Adipocyte (in vitro differentiated cells): ENCODE measurements around the gene C14orf93.
"Not testable (repeated sequence)": the region's sequence is repeated elsewhere in the genome, so short reads cannot be mapped to it uniquely, and the experiment has no call there.

Source experiments
- DNase-seq: peaks from one replicate; pipeline ENCODE4 v3.0.0-alpha.2; 2015; ENCODE audit warnings: low read depth
- H3K27me3 ChIP-seq: replicated peaks from 2 replicates; pipeline ENCODE4 v1.7.0; 2013; ENCODE audit warnings: mild to moderate bottlenecking, low read length, moderate library complexity; ENCODE audit not compliant: control insufficient read depth, insufficient read depth
- H3K36me3 ChIP-seq: 2 replicates; pipeline ENCODE4 v1.7.0; 2013; ENCODE audit warnings: low read length, mild to moderate bottlenecking, moderate library complexity; ENCODE audit not compliant: control insufficient read depth, insufficient read depth, severe bottlenecking
- H3K4me1 ChIP-seq: 2 replicates; pipeline ENCODE4 v1.7.0; 2013; ENCODE audit warnings: mild to moderate bottlenecking, low read length, moderate library complexity; ENCODE audit not compliant: control insufficient read depth, insufficient read depth
- H3K4me3 ChIP-seq: 2 replicates; pipeline ENCODE4 v1.7.0; 2013; ENCODE audit warnings: mild to moderate bottlenecking, low read length, moderate library complexity
- H3K9ac ChIP-seq: 2 replicates; pipeline ENCODE4 v1.7.0; 2013; ENCODE audit warnings: mild to moderate bottlenecking, low read length, moderate library complexity
- H3K9me3 ChIP-seq: 2 replicates; pipeline ENCODE4 v1.7.0; 2013; ENCODE audit warnings: mild to moderate bottlenecking, low read length, moderate library complexity; ENCODE audit not compliant: control insufficient read depth

The C14orf93 gene

DNA sequence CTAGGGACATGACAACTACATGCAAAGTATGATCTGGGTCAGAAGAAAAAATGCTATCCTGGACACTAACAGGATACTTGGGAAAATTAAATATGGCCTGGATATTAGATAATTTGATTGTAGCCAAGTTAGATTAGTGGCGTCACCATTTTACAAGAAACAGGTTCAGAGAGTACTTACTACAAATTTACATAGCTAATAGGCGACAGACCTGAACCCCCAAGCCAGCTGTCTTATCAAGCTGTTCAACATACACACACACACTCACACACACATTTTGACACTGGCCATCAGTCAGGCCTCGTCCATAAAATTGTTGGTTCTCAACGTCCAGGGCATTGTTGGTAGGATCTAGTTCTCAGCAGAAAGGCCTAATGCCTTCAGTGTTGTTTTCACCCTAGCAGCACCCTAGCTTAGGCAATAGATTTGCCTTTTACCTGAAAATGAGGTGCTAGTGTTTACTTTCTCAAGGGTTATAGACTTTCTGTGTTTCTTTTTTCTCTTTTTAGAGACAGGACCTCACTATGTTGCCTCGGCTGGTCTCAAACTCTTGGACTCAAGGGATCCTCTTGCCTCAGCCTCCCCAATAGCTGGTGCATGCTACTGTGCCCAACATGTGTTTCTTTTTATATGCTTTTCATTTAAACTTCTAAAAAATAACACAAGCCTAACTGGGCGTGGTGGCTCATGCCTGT lies 3.3 kb upstream of the C14orf93 start:
- Histone ChIP-seq H3K9me3 (no peaks in the 10 kb centered on the region), H3K27me3 (no peaks in the 10 kb centered on the region), H3K4me1 (peaks cover 11% of the 10 kb centered on the region), H3K36me3 (no peaks in the 10 kb centered on the region), H3K9ac (no peak overlapping the region), H3K4me3 (no peak overlapping the region)
- DNase-seq: no peak

DNA sequence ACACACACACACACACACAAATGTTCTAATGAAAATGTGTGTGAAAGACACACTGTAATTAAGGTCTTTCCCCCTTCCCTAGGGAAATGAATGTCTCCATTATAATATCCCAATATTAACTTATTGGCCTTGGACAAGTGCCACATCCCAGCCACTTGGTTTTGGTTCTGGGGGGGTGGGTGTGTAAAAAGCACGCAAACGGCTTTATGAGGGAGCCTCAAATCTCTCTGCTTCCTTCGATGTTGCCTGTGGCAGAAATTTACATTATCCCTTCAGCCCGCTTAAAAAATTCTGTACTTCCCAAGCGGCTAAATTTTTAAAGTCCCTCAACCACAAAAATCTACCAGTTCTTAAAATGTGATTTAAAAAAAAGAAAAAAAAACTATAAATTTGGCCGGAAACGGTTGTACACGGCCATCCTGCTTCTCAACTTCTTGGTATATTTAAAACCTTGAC lies 432 bp downstream of the C14orf93 start:
- no peaks in the 10 kb centered on the region for H3K27me3 ChIP-seq
- peak overlapping the region; percentile 84 for H3K4me3 ChIP-seq
- peaks cover 20% of the 10 kb centered on the region for H3K4me1 ChIP-seq
- DNase-seq: no peak
- H3K9ac ChIP-seq: peak overlapping the region; percentile 84
- no peaks in the 10 kb centered on the region for H3K9me3 ChIP-seq
- H3K36me3 ChIP-seq: no peaks in the 10 kb centered on the region

DNA sequence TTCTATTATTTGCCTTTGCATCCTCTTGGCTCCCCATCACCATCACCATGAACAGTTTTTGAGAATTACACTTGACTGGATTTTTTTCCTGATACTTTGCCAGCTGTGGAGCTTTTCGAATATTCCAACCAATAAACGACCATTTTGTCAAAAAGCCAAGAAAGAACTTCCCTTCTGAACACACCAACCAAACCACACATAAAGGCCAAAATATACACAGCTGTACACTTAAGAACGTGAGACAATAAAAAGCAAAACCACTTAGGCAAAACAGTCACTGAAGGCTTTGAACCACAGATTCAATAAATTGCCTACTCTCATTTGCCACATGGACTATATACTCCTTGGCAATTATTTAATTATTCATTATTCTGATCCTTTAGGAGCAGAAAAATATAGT lies 1.1 kb downstream of the C14orf93 start:
- Histone ChIP-seq H3K9ac (no peak overlapping the region), H3K9me3 (no peaks in the 10 kb centered on the region), H3K4me3 (no peak overlapping the region), H3K4me1 (peaks cover 20% of the 10 kb centered on the region), H3K36me3 (no peaks in the 10 kb centered on the region), H3K27me3 (no peaks in the 10 kb centered on the region)
- no peak for DNase-seq

DNA sequence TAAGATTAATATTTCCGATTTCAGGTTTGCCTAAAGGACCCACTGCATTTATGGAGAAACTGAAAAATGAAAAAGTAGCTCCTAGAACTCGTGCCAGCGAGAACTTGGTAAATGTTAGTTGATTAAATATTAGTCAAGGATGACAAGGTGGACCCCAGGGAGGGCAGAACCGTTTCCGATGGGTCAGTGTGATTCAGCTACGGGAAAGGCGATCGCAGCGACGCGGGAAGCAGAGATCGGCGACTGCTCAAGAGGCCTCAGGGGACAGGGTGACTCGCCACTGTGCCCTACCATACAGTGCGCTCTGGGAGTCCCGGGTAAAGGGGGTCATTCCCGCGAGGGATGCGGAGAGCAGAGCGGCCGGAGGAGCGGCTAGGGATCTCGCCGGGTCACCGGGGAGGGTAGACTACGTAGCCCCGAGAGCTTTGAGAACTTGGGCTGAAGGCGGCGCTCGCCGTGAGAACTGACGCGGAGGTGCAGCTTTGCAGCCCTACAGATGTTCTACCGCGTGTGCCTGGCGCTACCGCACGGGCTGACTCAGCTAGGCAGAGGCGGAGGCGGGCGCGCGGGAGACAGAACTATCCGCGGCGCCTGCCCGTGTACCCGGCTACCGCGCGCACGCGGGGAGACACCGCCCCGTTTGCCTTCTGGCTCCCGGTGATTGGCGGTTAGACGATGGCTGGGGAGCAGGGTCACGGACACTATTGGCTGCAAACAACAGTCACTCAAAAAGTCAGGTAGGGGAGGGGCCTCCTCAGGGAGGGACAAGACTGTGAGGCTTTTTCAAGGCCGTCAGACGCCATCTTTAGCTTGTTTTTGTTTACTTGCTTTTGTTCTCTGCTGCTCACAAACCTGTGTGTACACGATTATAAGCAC lies 3.2 kb downstream of the C14orf93 start:
- DNase-seq: peak; percentile 99
- Histone ChIP-seq H3K4me3 (peak overlapping the region; percentile 93), H3K9me3 (no peaks in the 10 kb centered on the region), H3K27me3 (no peaks in the 10 kb centered on the region), H3K36me3 (no peaks in the 10 kb centered on the region), H3K4me1 (peaks cover 20% of the 10 kb centered on the region), H3K9ac (peak overlapping the region; percentile 90)

DNA sequence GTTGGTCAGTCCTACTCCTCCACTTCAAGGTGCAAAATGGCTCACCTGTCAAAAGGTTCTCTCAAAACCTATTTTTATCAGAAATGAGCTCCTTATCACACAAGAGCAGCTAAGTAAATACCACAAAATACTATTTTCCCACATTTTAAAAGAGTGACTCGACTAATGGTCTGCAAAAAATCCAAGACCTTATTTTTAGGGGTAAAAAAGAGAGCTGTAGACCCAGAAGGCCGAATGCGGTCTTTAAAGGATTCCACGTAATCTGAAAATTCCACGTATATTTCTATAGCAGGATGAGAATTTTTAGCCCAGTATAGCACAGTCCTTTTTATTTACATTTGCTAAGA lies 3.8 kb downstream of the C14orf93 start:
- no peak for DNase-seq
- peak overlapping the region; percentile 90 for H3K9ac ChIP-seq
- peaks cover 20% of the 10 kb centered on the region for H3K4me1 ChIP-seq
- H3K9me3 ChIP-seq: no peaks in the 10 kb centered on the region
- no peaks in the 10 kb centered on the region for H3K36me3 ChIP-seq
- peak overlapping the region; percentile 93 for H3K4me3 ChIP-seq
- H3K27me3 ChIP-seq: no peaks in the 10 kb centered on the region

DNA sequence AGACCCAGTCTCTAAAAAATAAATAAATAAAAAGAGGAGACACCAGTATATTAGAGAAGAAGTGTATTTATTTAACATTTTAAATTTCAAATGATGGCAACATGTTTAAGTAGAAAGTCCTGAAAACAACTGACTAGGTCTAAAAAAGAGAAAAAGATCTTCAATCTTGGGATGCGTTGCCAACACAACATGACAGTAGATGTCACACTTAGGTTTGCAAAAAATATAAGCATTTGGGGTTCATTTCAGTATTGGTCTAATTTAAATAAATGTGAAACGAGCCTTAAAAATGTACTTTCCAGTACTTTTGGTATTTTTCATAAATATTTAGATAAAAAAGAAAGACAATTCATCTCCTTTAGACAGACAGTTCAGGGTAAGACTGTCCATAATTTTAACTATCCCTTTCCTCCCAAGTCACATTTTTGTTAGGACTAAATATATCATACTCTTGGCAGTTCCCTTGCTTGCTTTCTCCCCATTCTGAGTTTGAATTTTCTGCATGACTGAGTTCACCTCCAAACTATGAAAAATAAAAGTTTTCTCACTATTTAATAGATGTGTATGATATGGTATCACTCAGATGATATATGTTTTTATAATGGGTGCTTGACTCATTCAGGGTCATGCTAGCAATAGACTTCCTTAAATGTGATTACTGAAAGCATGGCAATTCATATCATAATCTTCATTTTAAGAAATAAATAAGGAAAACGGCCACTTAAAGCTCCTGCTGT lies 4.3 kb downstream of the C14orf93 start:
- peak overlapping the region; percentile 90 for H3K9ac ChIP-seq
- H3K4me3 ChIP-seq: no peak overlapping the region
- no peaks in the 10 kb centered on the region for H3K27me3 ChIP-seq
- H3K9me3 ChIP-seq: no peaks in the 10 kb centered on the region
- H3K36me3 ChIP-seq: no peaks in the 10 kb centered on the region
- no peak for DNase-seq
- peaks cover 20% of the 10 kb centered on the region for H3K4me1 ChIP-seq

DNA sequence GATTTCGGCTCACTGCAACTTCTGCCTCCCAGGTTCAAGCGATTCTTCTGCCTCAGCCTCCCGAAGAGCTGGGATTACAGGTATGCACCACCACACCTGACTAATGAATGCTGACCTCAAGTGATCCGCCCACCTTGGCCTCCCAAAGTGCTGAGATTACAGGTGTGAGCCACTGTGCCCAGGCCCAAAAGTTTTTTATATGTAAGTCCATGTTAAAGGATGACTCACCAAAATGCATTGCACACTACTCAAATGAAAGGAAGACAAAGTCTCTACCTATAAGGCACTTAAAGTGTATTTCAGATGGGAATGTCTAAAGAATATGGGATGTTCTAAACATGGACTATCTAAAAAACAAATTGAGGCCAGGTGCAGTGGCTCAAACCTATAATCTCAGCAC lies 5.7 kb downstream of the C14orf93 start:
- not testable (repeated sequence) for H3K27me3 ChIP-seq, H3K36me3 ChIP-seq, H3K9me3 ChIP-seq, H3K9ac ChIP-seq, H3K4me3 ChIP-seq, DNase-seq
- H3K4me1 ChIP-seq: peaks cover 12% of the 10 kb centered on the region

DNA sequence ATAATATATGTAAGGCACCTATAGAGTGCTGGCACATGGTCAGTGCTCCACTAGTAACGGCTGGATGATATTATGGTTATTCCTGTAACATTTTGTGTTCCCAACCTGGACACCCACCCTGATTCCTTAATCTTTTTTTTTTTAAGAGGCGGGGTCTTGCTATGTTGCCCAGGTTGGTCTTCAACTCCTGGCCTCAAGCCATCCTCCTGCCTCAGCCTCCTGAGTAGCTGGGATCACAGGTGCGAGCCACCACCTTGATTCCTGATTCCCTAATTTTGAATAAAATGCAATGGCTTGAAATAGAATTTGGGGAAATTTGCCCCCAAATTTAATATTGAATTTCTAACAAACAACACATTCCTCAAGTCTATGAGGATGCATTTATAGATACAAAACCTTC lies 7.4 kb downstream of the C14orf93 start:
- H3K4me1 ChIP-seq: peaks cover 9% of the 10 kb centered on the region
- H3K27me3 ChIP-seq: peaks cover 3% of the 10 kb centered on the region
- DNase-seq: no peak
- no peaks in the 10 kb centered on the region for H3K36me3 ChIP-seq
- H3K4me3 ChIP-seq: no peak overlapping the region
- H3K9me3 ChIP-seq: no peaks in the 10 kb centered on the region
- H3K9ac ChIP-seq: no peak overlapping the region

DNA sequence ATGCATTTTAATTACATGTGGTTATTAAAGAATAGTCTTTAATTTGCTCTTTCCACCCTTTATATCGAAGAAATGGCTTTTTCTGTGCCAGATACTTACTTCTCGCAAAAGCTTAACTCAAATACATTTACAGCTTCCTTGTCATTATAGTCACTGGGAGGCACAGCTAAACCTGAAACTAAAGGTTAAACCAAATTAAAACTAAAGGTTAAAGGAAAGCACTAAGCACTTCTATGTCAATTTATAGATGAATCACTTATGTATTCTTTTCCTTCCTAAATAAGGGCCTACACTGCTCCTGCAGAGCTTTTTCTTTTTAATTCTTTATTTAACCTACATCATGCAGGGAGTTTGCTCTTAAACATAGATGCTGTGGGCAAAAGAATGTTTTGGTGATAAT lies 9.1 kb downstream of the C14orf93 start:
- H3K4me1 ChIP-seq: no peaks in the 10 kb centered on the region
- H3K9ac ChIP-seq: no peak overlapping the region
- no peak for DNase-seq
- no peaks in the 10 kb centered on the region for H3K36me3 ChIP-seq
- H3K4me3 ChIP-seq: no peak overlapping the region
- no peaks in the 10 kb centered on the region for H3K9me3 ChIP-seq
- peaks cover 7% of the 10 kb centered on the region for H3K27me3 ChIP-seq

DNA sequence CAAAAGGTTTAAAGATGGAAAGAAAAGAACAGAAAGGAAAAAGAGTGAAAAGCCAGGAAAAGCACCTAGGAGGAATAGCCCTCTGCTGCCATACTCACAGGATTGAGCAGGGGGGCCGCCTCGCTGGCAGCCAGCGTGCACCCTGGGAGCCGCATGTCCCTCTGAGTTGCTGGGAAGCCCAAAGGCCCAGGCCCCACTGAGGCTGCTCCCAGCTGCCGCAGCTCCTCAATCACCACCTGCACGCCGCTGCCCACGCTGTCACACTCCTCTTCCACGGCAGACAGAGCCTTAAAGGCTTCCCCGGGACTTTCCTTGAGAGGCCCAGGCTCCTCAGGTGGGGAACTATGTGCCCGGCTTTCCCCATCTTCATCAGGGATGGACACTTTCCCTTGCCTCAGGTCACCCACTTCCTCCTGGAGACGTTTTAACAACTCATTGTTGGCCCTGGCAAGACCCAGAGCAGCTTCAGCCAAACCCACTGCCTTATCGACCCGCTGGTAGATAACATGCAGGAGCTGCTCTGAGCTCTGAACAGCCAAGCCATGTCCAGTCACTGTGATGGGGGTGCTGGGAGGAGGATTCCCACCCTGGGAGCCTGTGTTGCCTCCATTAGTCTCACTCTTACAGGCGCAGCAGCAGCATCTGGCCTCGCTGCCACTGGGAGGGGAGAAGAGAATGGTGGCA lies 11.5 kb downstream of the C14orf93 start:
- Histone ChIP-seq H3K4me3 (no peak overlapping the region), H3K27me3 (peaks cover 7% of the 10 kb centered on the region), H3K4me1 (peaks cover 6% of the 10 kb centered on the region), H3K9ac (no peak overlapping the region), H3K9me3 (no peaks in the 10 kb centered on the region), H3K36me3 (no peaks in the 10 kb centered on the region)
- DNase-seq: no peak
